NB4 (cell line): Measurements from ENCODE around the gene GPC5.

Experiments
- DNase-seq: peaks from one replicate; pipeline ENCODE4 v3.0.0; 2010; ENCODE audit warnings: low read depth
- H3K4me3 ChIP-seq: one replicate; pipeline ENCODE4 v1.5.1; 2011; ENCODE audit warnings: mild to moderate bottlenecking, low read depth, low read length, moderate library complexity
- CTCF ChIP-seq: IDR thresholded peaks from one replicate; pipeline ENCODE4 v1.5.1; 2012; ENCODE audit warnings: low read depth, low read length
- MAX ChIP-seq: IDR thresholded peaks from 2 replicates; pipeline ENCODE4 v1.6.1; 2011; ENCODE audit warnings: low read depth, low read length
- MYC ChIP-seq: IDR thresholded peaks from 2 replicates; pipeline ENCODE4 v1.6.1; 2011; ENCODE audit warnings: low read depth, low read length
- POLR2A ChIP-seq: IDR thresholded peaks from 2 replicates; pipeline ENCODE4 v1.6.1; 2011; ENCODE audit warnings: mild to moderate bottlenecking; ENCODE audit not compliant: insufficient read length; ENCODE audit errors: extremely low read depth

The GPC5 gene

GRCh38 chr13:91593456-91593855 is 195.0 kb downstream of the GPC5 start:
- TF ChIP-seq CTCF (no peak), MYC (no peak), POLR2A (no peak), MAX (no peak)
- H3K4me3 ChIP-seq: no peak overlapping the region
- DNase-seq: no peak

GRCh38 chr13:91594061-91594460 is 195.6 kb downstream of the GPC5 start:
- TF ChIP-seq MYC (no peak), MAX (no peak), CTCF (no peak), POLR2A (no peak)

GRCh38 chr13:91595677-91596076 is 197.3 kb downstream of the GPC5 start:
- TF ChIP-seq MAX: no peak
- no peak for TF ChIP-seq CTCF
- TF ChIP-seq MYC: no peak
- TF ChIP-seq POLR2A: no peak
- DNase-seq: no peak
- no peak overlapping the region for H3K4me3 ChIP-seq

More at GRCh38 chr13:91594061-91594460, 195.6 kb downstream of the GPC5 start:
- no peak overlapping the region for H3K4me3 ChIP-seq
- DNase-seq: no peak

- no peak for DNase-seq
- no peak for TF ChIP-seq MYC
- no peak for TF ChIP-seq MAX
- TF ChIP-seq CTCF: no peak
- TF ChIP-seq POLR2A: no peak
- H3K4me3 ChIP-seq: no peak overlapping the region
Observed at GRCh38 chr13:91596842-91597241, 198.4 kb downstream of the GPC5 start.

- TF ChIP-seq MAX (no peak), POLR2A (no peak), CTCF (no peak), MYC (no peak)
- DNase-seq: no peak
- H3K4me3 ChIP-seq: no peak overlapping the region
Observed at GRCh38 chr13:91598655-91599054, 200.2 kb downstream of the GPC5 start.

- no peak for DNase-seq
- no peak for TF ChIP-seq MYC
- TF ChIP-seq MAX: no peak
- TF ChIP-seq CTCF: no peak
- no peak for TF ChIP-seq POLR2A
- H3K4me3 ChIP-seq: no peak overlapping the region
Observed at GRCh38 chr13:91601273-91601672, 202.9 kb downstream of the GPC5 start.
